ENCODE results near the gene KCNIP3. TPM values are rescaled to one million over a fixed set of nuclear protein-coding genes. Genes with fewer than 3 reads are reported as not detected.

Gene KCNIP3
- total RNA-seq, 1 donor from 2014 or later: 9.2 TPM

- no peak for TF ChIP-seq CTCF (IDR thresholded peaks at IDR 0.05; ENCODE audit: unreplicated experiment)
- Mint-ChIP-seq H3K4me3 (no peak overlapping the region), H3K27ac (no peak overlapping the region), H3K4me1 (no peaks in the 10 kb centered on the region), H3K27me3 (ENCODE audit: low read depth) (peaks cover 66% of the 10 kb centered on the region), H3K9me3 (no peaks in the 10 kb centered on the region), H3K36me3 (no peaks in the 10 kb centered on the region)
- DNase-seq (ENCODE audit: low spot score in 2 of 2, unreplicated experiment in 2 of 2): no peak
Observed at GRCh38 chr2:95350368-95350767, 53.2 kb downstream of the KCNIP3 start.

- Mint-ChIP-seq H3K36me3 (no peaks in the 10 kb centered on the region), H3K4me1 (no peaks in the 10 kb centered on the region), H3K27ac (no peak overlapping the region), H3K27me3 (ENCODE audit: low read depth) (peaks cover 64% of the 10 kb centered on the region), H3K4me3 (no peak overlapping the region), H3K9me3 (no peaks in the 10 kb centered on the region)
- no peak for TF ChIP-seq CTCF (IDR thresholded peaks at IDR 0.05; ENCODE audit: unreplicated experiment)
- peak in 1 of 2 experiments; percentile 32 for DNase-seq (ENCODE audit: low spot score in 2 of 2, unreplicated experiment in 2 of 2)
Observed at GRCh38 chr2:95350774-95351597, 53.8 kb downstream of the KCNIP3 start.

GRCh38 chr2:95351598-95351915 is 54.4 kb downstream of the KCNIP3 start:
- Mint-ChIP-seq H3K4me3 (no peak overlapping the region), H3K9me3 (no peaks in the 10 kb centered on the region), H3K36me3 (no peaks in the 10 kb centered on the region), H3K27me3 (ENCODE audit: low read depth) (peaks cover 67% of the 10 kb centered on the region), H3K4me1 (no peaks in the 10 kb centered on the region), H3K27ac (no peak overlapping the region)
- TF ChIP-seq CTCF (IDR thresholded peaks at IDR 0.05; ENCODE audit: unreplicated experiment): no peak
- no peak for DNase-seq (ENCODE audit: low spot score in 2 of 2, unreplicated experiment in 2 of 2)

- peak in 1 of 2 experiments; percentile 19 for DNase-seq (ENCODE audit: low spot score in 2 of 2, unreplicated experiment in 2 of 2)
- TF ChIP-seq CTCF (IDR thresholded peaks at IDR 0.05; ENCODE audit: unreplicated experiment): no peak
- no peaks in the 10 kb centered on the region for H3K9me3 Mint-ChIP-seq
- H3K4me3 Mint-ChIP-seq: no peak overlapping the region
- no peaks in the 10 kb centered on the region for H3K4me1 Mint-ChIP-seq
- no peaks in the 10 kb centered on the region for H3K36me3 Mint-ChIP-seq
- H3K27ac Mint-ChIP-seq: no peak overlapping the region
- peaks cover 63% of the 10 kb centered on the region for H3K27me3 Mint-ChIP-seq (ENCODE audit: low read depth)
Observed at GRCh38 chr2:95352310-95353054, 55.3 kb downstream of the KCNIP3 start.

- DNase-seq (ENCODE audit: low spot score in 2 of 2, unreplicated experiment in 2 of 2): peak in 1 of 2 experiments; percentile 22
- TF ChIP-seq CTCF (IDR thresholded peaks at IDR 0.05; ENCODE audit: unreplicated experiment): no peak
- Mint-ChIP-seq H3K36me3 (no peaks in the 10 kb centered on the region), H3K4me3 (no peak overlapping the region), H3K27ac (no peak overlapping the region), H3K4me1 (no peaks in the 10 kb centered on the region), H3K27me3 (ENCODE audit: low read depth) (peaks cover 62% of the 10 kb centered on the region), H3K9me3 (no peaks in the 10 kb centered on the region)
Observed at GRCh38 chr2:95353055-95353575, 56.0 kb downstream of the KCNIP3 start.
